ENCODE data around the gene FOXN3.

DNA sequence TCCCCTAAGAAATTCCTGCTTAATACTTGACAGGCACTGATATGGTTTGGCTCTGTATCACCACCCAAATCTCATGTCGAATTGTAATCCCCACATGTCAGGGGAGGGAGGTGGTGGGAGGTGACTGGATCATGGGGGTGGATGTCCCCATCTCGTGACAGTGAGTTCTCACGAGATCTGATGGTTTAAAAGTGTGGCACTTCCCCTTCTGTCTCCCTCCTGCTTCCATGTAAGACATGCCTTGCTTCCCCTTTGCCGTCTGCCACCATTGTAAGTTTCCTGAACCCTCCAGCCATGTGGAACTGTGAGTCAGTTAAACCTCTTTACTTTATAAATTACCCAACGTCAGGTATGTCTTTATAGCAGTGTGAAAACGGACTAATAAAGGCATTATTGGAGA, 198.0 kb downstream of the FOXN3 start:
- TF ChIP-seq, protein P1, sequence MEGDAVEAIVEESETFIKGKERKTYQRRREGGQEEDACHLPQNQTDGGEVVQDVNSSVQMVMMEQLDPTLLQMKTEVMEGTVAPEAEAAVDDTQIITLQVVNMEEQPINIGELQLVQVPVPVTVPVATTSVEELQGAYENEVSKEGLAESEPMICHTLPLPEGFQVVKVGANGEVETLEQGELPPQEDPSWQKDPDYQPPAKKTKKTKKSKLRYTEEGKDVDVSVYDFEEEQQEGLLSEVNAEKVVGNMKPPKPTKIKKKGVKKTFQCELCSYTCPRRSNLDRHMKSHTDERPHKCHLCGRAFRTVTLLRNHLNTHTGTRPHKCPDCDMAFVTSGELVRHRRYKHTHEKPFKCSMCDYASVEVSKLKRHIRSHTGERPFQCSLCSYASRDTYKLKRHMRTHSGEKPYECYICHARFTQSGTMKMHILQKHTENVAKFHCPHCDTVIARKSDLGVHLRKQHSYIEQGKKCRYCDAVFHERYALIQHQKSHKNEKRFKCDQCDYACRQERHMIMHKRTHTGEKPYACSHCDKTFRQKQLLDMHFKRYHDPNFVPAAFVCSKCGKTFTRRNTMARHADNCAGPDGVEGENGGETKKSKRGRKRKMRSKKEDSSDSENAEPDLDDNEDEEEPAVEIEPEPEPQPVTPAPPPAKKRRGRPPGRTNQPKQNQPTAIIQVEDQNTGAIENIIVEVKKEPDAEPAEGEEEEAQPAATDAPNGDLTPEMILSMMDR (IDR thresholded peaks at IDR 0.05; ENCODE audit: poor library complexity, severe bottlenecking) = no peak
- no peak for TF ChIP-seq MXI1 (conservative IDR thresholded peaks at IDR 0.05; ENCODE audit: poor library complexity, severe bottlenecking)
- TF ChIP-seq, protein P2, sequence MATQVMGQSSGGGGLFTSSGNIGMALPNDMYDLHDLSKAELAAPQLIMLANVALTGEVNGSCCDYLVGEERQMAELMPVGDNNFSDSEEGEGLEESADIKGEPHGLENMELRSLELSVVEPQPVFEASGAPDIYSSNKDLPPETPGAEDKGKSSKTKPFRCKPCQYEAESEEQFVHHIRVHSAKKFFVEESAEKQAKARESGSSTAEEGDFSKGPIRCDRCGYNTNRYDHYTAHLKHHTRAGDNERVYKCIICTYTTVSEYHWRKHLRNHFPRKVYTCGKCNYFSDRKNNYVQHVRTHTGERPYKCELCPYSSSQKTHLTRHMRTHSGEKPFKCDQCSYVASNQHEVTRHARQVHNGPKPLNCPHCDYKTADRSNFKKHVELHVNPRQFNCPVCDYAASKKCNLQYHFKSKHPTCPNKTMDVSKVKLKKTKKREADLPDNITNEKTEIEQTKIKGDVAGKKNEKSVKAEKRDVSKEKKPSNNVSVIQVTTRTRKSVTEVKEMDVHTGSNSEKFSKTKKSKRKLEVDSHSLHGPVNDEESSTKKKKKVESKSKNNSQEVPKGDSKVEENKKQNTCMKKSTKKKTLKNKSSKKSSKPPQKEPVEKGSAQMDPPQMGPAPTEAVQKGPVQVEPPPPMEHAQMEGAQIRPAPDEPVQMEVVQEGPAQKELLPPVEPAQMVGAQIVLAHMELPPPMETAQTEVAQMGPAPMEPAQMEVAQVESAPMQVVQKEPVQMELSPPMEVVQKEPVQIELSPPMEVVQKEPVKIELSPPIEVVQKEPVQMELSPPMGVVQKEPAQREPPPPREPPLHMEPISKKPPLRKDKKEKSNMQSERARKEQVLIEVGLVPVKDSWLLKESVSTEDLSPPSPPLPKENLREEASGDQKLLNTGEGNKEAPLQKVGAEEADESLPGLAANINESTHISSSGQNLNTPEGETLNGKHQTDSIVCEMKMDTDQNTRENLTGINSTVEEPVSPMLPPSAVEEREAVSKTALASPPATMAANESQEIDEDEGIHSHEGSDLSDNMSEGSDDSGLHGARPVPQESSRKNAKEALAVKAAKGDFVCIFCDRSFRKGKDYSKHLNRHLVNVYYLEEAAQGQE (IDR thresholded peaks at IDR 0.05; ENCODE audit: borderline replicate concordance) = no peak
- no peak for TF ChIP-seq EZH2 (IDR thresholded peaks at IDR 0.05; ENCODE audit: borderline replicate concordance, insufficient read depth, low read length, poor library complexity, severe bottlenecking)
- TF ChIP-seq POLR2AphosphoS5 (IDR thresholded peaks at IDR 0.05) = no peak
- TF ChIP-seq EP300 (conservative IDR thresholded peaks at IDR 0.05; ENCODE audit: poor library complexity, severe bottlenecking) = no peak
- TF ChIP-seq TAF1 (IDR thresholded peaks at IDR 0.05; ENCODE audit: low read depth) = no peak
- TF ChIP-seq RAD21 (conservative IDR thresholded peaks at IDR 0.05) = no peak

All from neural cell (in vitro differentiated cells).